Measurements from ENCODE around the gene ZFYVE19. TPM values are rescaled to one million over a fixed set of nuclear protein-coding genes. Genes with fewer than 3 reads are reported as not detected.

ZFYVE19 gene
- polyA plus RNA-seq, 3 donors = 8.2 to 62.9 (median 10.3) TPM

DNA sequence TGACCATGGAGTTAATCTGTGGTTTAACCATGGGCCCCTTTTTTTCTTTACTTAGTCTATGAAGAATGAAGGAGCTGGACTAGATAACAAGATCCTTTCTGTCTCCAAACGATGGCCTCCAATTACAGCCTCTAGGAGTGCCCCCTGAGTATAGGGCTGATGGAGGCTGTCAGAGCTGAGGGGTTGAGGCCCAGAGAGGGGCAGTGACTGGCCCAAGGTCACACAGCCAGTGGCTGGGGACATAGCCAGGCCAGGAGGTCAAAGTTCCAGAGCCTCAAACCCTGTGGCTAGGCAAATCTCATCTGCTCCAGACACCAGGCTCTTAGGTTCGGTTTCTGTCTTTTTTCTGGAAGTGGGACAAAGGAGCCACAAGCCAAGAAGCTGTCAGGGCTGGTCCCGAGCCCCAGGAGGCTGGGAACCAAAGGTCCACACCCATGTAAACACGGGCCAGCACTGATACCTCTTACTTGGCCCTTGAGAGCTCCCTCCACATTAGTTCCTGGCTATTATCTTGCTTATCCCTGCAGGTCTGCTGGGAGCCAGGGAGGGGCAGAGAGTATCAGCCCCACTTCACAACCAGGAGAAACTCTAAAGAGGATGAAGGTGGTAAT is 56.9 kb downstream of the ZFYVE19 start:
- peaks cover 0 to 3% (median 0%) of the 10 kb centered on the region in 7 donors for H3K9me3 Mint-ChIP-seq
- H3K36me3 ChIP-seq (replicated peaks in 1 of 2; ENCODE audit: control insufficient read depth in 1 of 2, insufficient read depth in 2 of 2, low read length in 2 of 2) = no peaks in the 10 kb centered on the region
- no peak overlapping the region for H3K4me2 ChIP-seq (replicated peaks; ENCODE audit: extremely low read depth, low read length, poor library complexity, severe bottlenecking)
- no peak overlapping the region for H3K4me3 ChIP-seq (replicated peaks in 1 of 3; ENCODE audit: low read depth in 2 of 3, low read length in 3 of 3)
- H3K27ac ChIP-seq (ENCODE audit: low read depth in 1 of 2, low read length in 2 of 2) = no peak overlapping the region
- peaks cover 1 to 6% (median 3%) of the 10 kb centered on the region in 3 donors for H3K27me3 Mint-ChIP-seq (ENCODE audit: low read depth in 3 of 3)
- no peak overlapping the region for H3K4me3 Mint-ChIP-seq
- no peaks in the 10 kb centered on the region for H3K36me3 Mint-ChIP-seq
- H3K27ac Mint-ChIP-seq = no peak overlapping the region
- intact Hi-C loops (cut with micrococcal nuclease) = no loop called here
- H3K27me3 ChIP-seq (ENCODE audit: control insufficient read depth in 2 of 2, insufficient read depth in 2 of 2, low read length in 2 of 2) = no peaks in the 10 kb centered on the region
- H3K4me1 Mint-ChIP-seq = peaks cover 24% of the 10 kb centered on the region
- H4K20me1 ChIP-seq (ENCODE audit: insufficient read depth, low read length) = no peaks in the 10 kb centered on the region
- 98% methylated on average over 4 of the region's 4 CpGs for WGBS (ENCODE audit: insufficient coverage)
- TF ChIP-seq, protein P1, sequence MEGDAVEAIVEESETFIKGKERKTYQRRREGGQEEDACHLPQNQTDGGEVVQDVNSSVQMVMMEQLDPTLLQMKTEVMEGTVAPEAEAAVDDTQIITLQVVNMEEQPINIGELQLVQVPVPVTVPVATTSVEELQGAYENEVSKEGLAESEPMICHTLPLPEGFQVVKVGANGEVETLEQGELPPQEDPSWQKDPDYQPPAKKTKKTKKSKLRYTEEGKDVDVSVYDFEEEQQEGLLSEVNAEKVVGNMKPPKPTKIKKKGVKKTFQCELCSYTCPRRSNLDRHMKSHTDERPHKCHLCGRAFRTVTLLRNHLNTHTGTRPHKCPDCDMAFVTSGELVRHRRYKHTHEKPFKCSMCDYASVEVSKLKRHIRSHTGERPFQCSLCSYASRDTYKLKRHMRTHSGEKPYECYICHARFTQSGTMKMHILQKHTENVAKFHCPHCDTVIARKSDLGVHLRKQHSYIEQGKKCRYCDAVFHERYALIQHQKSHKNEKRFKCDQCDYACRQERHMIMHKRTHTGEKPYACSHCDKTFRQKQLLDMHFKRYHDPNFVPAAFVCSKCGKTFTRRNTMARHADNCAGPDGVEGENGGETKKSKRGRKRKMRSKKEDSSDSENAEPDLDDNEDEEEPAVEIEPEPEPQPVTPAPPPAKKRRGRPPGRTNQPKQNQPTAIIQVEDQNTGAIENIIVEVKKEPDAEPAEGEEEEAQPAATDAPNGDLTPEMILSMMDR (IDR thresholded peaks at IDR 0.05) = no peak
- peaks cover 20 to 29% of the 10 kb centered on the region in 2 donors for H3K4me1 ChIP-seq (ENCODE audit: control insufficient read depth in 1 of 2, insufficient read depth in 2 of 2, low read length in 2 of 2)
- no peaks in the 10 kb centered on the region for H3K79me2 ChIP-seq (ENCODE audit: insufficient read depth, low read length)
- no peak overlapping the region for H2AFZ ChIP-seq (ENCODE audit: insufficient read depth, low read depth, low read length, poor library complexity, severe bottlenecking)
- no peak overlapping the region for H3K9ac ChIP-seq (ENCODE audit: insufficient read depth, low read length, poor library complexity, severe bottlenecking)
- no peaks in the 10 kb centered on the region for H3K9me3 ChIP-seq (replicated peaks in 1 of 2; ENCODE audit: control insufficient read depth in 1 of 2, insufficient read depth in 1 of 2, low read length in 2 of 2)
- DNase-seq = no peak

Small RNAs within 50 kb of the gene (small RNA-seq; reads per million reads assigned to genes)
- not detected for gene SUMO2P15 (ENCODE audit: insufficient read length, low read depth)

Other genes with a start within 250 kb of the ZFYVE19 start
- 10 to 100 TPM in 2 of 3 donors, 1 to 10 TPM in 1; 7.5 to 37.3 (median 30.8) TPM for gene CCDC32, start 242.0 kb upstream of the ZFYVE19 start, polyA plus RNA-seq
- gene RPUSD2, start 237.8 kb upstream of the ZFYVE19 start, polyA plus RNA-seq = 1 to 10 TPM; 1.1 to 6.3 (median 4.3) TPM
- under 1 TPM; 0.13 to 0.38 (median 0.16) TPM for gene KNL1, start 212.8 kb upstream of the ZFYVE19 start, polyA plus RNA-seq
- under 1 TPM in 2 of 3 donors, not detected in 1; 0.28 to 0.61 TPM for gene RAD51, start 111.9 kb upstream of the ZFYVE19 start, polyA plus RNA-seq
- gene RMDN3, start 51.8 kb upstream of the ZFYVE19 start, polyA plus RNA-seq = 10 to 100 TPM in 2 of 3 donors, 1 to 10 TPM in 1; 9.8 to 13.5 (median 13.2) TPM
- gene GCHFR, start 43.0 kb upstream of the ZFYVE19 start, polyA plus RNA-seq = 10 to 100 TPM; 19.1 to 46.7 (median 45.9) TPM
- under 1 TPM in 2 of 3 donors, not detected in 1; 0.23 to 0.25 TPM for gene C15orf62, start 37.1 kb upstream of the ZFYVE19 start, polyA plus RNA-seq
- gene DNAJC17, start 384 bp downstream of the ZFYVE19 start, polyA plus RNA-seq = 10 to 100 TPM; 15.7 to 31.6 (median 21.5) TPM
- gene PPP1R14D, start 21.6 kb downstream of the ZFYVE19 start, polyA plus RNA-seq = not detected
- 10 to 100 TPM; 17.1 to 46.5 (median 21.5) TPM for gene SPINT1, start 37.0 kb downstream of the ZFYVE19 start, polyA plus RNA-seq
- under 1 TPM in 1 of 3 donors, not detected in 2; 0.08 TPM for gene RHOV, start 67.1 kb downstream of the ZFYVE19 start, polyA plus RNA-seq
- gene VPS18, start 87.4 kb downstream of the ZFYVE19 start, polyA plus RNA-seq = 10 to 100 TPM; 12.1 to 22.8 (median 21.8) TPM
- gene DLL4, start 122.3 kb downstream of the ZFYVE19 start, polyA plus RNA-seq = under 1 TPM in 1 of 3 donors, not detected in 2; 0.07 TPM
- gene CHAC1, start 146.4 kb downstream of the ZFYVE19 start, polyA plus RNA-seq = under 1 TPM in 1 of 3 donors, not detected in 2; 0.15 TPM

Data from CD14-positive monocyte (primary cell).